HG02973 (cell line): ENCODE results near the gene RABEPK.
"Not testable (repeated sequence)": the region's sequence is repeated elsewhere in the genome, so short reads cannot be mapped to it uniquely, and the experiment has no call there.

Experiments used
- ATAC-seq: cut with Tn5 transposase; IDR thresholded peaks from one replicate; pipeline ENCODE4 v1.9.1; 2021; ENCODE audit warnings: moderate library complexity; ENCODE audit not compliant: unreplicated experiment

RABEPK gene

DNA sequence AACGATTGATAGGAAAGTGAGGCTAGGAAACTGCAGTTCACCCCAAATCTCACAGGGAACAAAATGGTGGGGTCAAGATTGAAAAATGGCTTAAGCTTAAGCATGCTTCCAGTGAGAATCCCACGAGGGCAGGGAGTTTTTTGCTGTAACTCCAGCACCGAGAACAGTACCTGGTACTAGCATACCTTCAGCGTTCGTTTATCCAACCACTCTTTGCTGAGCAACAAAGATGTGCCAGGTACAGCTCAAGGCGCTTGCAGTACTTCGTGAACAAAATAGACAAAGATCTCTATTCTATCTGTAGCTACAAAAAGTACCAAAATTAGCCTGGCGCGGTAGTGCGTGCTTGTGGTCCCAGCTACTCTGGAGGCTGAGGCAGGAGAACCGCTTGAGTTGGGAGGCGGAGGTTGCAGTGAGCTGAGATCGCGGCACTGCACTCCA, 10.0 kb upstream of the RABEPK start:
- no peak for ATAC-seq

DNA sequence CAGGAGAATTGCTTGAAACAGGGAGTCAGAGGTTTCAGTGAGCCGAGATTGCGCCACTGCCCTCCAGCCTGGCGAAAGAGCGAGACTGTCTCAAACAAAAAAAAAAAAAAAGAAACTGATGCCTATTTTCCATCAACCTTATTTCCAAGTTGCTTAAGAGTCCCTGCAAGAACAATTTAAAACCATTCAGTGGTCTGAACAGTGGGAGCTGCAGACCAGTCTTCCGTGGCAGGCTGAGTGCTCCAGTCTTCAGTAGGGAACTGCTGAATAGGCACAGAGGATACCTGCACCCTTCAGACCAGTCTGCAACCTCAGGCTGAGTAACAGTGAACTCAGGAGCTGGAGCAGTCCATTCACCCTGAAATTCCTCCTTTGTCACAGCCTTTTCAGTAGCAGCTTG, 5.9 kb upstream of the RABEPK start:
- not testable (repeated sequence) for ATAC-seq

DNA sequence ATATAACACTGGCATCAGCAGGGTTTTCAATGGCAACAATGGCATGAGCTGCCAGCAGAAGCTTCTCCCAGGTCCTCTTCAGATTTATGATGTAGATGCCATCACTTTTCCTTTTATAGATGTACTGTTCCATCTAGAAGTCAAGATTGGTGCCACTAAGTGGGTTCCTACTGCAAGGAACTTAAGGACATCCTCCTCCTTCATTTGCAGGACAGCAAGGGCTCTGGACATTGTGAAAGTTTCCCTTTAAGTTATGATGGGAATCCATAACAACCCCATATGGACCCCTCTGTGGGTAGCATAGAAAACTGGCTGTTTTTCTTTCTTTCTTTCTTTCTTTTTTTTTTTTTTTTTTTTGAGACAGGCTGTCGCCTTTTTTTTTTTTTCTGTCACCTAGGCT, 4.8 kb upstream of the RABEPK start:
- ATAC-seq: not testable (repeated sequence)

- no peak for ATAC-seq
Observed at GRCh38 chr9:125202846-125203618, 2.7 kb downstream of the RABEPK start.

- ATAC-seq: no peak
Observed at GRCh38 chr9:125204477-125204876, 4.1 kb downstream of the RABEPK start.

DNA sequence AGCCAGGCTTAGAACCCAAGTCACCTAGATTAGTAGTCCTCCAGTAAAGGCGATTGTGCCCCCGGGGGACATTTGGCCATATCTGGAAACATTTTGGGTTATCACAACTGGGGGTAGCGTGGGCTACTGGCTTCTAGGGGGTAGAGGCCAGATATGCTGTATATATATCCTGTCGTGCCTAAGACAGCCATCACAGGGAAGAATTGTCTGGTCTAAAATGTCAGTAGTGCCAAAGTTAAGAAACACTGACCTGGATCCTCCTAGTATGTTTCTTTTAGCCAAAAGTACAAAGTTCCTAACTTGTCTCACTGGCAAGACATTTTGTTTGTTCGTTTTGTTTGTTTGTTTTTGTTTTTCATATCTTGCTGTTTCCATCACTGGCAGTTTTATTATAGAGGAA, 13.8 kb downstream of the RABEPK start:
- no peak for ATAC-seq

DNA sequence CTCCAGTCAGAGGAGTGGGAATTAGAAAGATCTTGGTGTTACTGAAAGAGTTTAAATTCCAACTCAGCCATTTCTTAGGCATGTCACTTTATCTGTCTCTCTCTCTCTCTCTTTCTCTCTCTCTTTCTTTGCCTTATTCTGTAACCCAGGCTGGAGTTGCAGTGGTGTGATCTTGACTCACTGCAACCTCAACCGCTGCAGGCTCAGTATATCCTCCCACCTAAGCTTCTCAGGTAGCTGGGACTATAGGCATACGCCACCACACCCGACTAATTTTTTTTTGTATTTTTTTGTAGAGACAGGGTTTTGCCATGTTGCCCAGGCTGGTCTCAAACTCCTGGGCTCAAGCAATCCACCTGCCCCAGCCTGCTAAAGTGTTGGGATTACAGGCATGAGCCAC, 18.3 kb downstream of the RABEPK start:
- no peak for ATAC-seq

GRCh38 chr9:125224858-125225257, 24.5 kb downstream of the RABEPK start:
- not testable (repeated sequence) for ATAC-seq

DNA sequence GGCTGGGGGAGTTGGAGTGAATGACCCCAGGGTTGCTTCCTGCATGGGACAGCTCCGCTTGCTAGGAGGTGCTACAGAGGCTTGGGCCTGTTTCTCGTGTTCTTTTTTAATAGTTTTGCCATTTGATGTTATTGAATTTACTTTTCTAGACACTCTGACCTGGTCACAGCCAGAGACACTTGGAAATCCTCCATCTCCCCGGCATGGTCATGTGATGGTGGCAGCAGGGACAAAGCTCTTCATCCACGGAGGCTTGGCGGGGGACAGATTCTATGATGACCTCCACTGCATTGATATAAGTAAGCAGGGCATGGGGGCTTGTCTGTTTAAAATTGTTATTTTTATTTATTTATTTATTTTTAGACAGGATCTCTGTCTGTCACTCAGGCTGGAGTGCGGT, 27.4 kb downstream of the RABEPK start:
- ATAC-seq: no peak

DNA sequence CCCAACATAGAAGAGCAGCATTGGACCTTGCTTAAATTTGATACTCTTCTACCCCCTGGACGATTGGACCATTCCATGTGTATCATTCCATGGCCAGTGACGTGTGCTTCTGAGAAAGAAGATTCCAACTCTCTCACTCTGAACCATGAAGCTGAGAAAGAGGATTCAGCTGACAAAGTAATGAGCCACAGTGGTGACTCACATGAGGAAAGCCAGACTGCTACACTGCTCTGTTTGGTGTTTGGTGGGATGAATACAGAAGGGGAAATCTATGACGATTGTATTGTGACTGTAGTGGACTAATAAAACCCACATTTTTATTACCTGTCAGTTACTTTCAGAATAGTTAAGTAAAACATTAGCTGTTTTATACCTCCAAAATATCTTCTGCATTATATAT, 33.3 kb downstream of the RABEPK start:
- no peak for ATAC-seq

DNA sequence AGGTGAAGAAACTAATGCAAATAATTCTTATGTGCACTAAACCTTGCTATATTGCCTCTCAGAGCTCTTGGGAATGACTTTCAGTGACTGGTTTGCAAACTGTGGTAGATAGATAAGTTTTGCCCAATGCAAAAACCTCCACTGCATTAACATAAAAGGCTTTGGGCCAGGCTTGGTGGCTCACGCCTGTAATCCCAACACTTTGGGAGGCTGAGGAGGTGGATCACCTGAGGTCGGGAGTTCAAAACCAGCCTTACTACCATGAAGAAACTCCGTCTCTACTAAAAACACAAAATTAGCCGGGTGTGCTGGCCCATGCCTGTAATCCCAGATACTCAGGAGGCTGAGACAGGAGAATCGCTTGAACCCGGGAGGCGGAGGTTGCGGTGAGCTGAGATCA, 33.8 kb downstream of the RABEPK start:
- not testable (repeated sequence) for ATAC-seq

DNA sequence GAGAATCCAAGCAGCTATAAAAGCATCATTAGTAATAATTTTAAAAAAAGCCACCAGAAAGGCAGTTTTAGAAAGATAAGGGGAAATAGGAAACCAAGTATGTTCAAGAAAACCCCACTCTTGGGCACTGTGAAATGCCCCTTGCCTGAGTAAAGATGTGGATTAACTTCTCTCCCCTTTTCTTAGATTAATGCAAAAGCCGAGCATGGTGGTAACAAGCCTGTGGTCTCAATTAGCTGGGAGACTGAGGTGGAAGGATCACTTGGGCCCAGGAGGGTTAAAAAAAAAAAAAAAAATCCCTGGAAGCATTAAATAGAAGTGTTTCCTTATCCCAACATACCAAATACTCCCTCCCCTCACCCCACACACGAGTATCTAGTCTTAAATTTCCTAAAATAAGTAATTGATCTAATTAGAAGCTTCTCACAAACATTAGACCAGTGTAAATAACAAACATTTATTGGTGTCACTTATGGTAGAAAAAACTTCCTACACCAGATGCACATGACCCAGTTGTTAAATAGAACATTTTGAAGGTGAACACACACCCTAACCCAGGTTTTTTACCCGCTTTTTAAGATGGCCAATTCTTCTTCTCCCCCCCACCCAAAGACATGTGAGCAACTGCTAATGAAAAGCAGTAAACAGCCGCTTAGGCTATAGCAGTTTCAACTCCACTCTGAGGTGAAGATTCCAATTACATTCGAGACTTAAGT, 35.6 kb downstream of the RABEPK start:
- no peak for ATAC-seq

GRCh38 chr9:125236520-125237159, 36.3 kb downstream of the RABEPK start:
- not testable (repeated sequence) for ATAC-seq

GRCh38 chr9:125238127-125238914, 38.0 kb downstream of the RABEPK start:
- no peak for ATAC-seq

DNA sequence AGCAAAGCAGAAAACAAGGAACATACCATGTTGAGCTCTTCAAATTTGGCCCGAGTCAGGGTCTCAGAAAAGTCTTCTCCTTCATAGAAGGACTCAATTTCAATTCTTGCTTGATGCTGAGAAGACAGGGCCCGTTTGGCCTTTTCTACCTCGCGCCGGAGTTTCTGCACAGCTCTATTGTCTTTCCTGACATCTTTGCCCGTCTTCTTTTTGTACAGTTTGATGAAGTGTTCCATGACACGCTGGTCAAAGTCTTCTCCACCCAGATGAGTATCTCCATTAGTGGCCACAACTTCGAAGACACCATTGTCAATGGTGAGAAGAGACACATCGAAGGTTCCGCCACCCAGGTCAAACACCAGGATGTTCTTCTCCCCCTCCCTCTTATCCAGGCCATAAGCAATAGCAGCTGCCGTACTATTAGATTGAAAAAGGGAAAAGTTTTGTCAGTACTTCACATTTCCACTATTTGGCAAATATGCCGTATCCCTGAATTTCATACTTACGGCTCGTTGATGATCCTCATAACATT, 38.6 kb downstream of the RABEPK start:
- no peak for ATAC-seq

DNA sequence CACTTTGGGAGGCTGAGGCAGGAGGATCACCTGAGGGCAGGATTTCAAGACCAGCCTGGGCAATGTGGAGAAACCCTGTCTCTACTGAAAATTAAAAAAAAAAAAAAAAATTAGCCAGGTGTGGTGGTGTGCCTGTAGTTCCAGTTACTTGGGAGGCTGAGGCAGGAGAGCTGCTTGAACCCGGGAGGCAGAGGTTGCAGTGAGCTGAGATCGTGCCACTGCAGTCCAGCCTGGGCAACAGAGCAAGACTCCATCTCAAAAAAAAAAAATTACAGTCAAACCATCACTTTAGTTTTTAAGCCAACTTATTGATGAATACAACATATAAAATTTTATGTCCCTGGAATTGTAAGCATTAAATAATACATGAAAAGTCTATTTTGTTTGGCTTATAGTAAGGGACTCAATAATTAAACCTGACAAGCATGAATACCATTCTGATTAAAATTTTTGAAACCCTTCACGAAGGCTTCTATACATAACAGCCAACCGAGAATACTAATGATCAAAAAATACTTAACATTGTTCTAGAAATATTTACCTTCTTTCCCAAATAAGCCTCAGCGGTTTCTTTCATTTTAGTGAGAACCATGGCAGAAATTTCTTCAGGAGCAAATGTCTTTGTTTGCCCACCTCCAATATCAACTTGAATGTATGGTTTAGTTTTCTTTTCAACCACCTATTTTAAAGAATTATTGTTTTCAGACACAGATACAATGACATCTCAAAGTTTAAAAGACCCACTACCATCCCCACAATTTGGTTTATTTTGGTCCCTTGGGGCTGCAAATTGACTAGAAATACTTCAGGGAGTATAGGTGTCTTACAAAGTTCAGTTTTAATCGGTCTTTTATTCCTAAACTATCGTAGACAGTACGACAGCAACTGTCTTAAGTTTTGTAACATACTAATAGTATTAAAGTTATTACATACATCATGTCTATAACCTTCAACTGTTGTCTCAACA, 39.6 kb downstream of the RABEPK start:
- ATAC-seq: no peak

- peak; percentile 16 for ATAC-seq
Observed at GRCh38 chr9:125240649-125240999, 40.3 kb downstream of the RABEPK start.

GRCh38 chr9:125241000-125241862, 40.9 kb downstream of the RABEPK start, which contains the start of gene HSPA5:
Gene HSPA5, minus strand, starts transcription at chr9:125241343. Its CDS starts 217 bp downstream, at chr9:125241126.
- peak; percentile 86 for ATAC-seq
